Esophagus squamous epithelium (tissue), 4 donors: ENCODE results near the gene HMCES.

ENCODE experiments used
- CTCF ChIP-seq, 6 experiments: fragments of 450-650 bp in 4 of 6; fragments of 200-600 bp in 2 of 6; sonication (generic) in 2 of 6; IDR thresholded peaks; one replicate each; pipeline ENCODE4 v1.5.1; 2016 to 2019; ENCODE audit warnings: antibody characterized with exemption in 6 of 6, mild to moderate bottlenecking in 4 of 6, moderate library complexity in 4 of 6
- POLR2A ChIP-seq, 4 donors: fragments of 450-650 bp; IDR thresholded peaks; one replicate each; pipeline ENCODE4 v1.6.1; 2017; ENCODE audit warnings: antibody characterized with exemption in 4 of 4, mild to moderate bottlenecking in 4 of 4, moderate library complexity in 3 of 4

- TF ChIP-seq POLR2A (IDR thresholded peaks at IDR 0.05) (peak in 3 of 4 donors; percentile 73 to 95 (median 85)), CTCF (IDR thresholded peaks at IDR 0.05) (peak in 1 of 6 experiments; percentile 41)
These were observed 29.2 kb upstream of the HMCES start, which contains the start of gene COPG1 for GRCh38 chr3:129249284-129250065.
